ENCODE results near the gene MEGF6. TPM values are rescaled to one million over a fixed set of nuclear protein-coding genes. Genes with fewer than 3 reads are reported as not detected.

Gene MEGF6
- total RNA-seq, 1 donor from 2014 or later = 9.5 TPM

DNA sequence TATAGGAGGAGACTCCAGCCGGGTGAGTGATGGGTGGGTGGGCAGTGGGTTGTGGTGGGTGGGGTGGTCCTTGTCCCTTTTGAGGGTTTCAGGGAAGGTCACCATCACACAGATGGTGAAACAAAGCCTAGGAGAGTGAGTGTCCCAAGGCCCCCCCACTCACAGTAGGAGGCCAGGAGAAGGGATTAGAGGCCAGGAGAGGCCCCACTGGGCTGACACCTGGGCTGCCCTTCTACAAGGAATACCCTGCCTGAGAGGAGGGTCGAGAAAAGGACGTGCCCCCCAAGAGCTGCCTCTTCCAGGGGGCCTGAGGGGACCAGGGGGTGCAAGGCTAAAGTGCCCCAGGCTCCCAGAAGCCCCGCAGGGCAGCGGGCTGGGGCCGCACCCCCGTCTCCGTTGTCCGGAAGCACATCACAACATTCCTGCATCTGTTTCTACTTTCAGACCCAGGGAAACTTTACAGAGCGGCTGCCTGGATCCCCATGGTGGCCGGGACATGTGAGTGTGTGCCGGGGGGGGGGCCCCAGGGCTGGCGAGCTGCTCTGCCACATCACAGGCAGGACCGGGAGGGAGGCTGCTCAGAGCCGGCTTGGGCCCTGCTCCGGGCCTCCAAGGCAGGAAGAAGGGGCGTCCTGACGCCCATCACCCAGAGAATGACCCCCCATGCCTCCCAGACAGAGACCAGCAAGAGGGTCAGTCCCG is 88.6 kb downstream of the MEGF6 start:
- Histone ChIP-seq H3K4me1 (peaks cover 12% of the 10 kb centered on the region), H3K9me3 (replicated peaks) (no peaks in the 10 kb centered on the region), H3K27me3 (ENCODE audit: low read depth) (no peaks in the 10 kb centered on the region), H3K36me3 (no peaks in the 10 kb centered on the region), H3K27ac (replicated peaks) (no peak overlapping the region), H3K4me3 (no peak overlapping the region)
- intact Hi-C loops (cut with micrococcal nuclease) = no loop called here
- no peak for TF ChIP-seq CTCF (IDR thresholded peaks at IDR 0.05; ENCODE audit: borderline replicate concordance)
- no peak for DNase-seq

DNA sequence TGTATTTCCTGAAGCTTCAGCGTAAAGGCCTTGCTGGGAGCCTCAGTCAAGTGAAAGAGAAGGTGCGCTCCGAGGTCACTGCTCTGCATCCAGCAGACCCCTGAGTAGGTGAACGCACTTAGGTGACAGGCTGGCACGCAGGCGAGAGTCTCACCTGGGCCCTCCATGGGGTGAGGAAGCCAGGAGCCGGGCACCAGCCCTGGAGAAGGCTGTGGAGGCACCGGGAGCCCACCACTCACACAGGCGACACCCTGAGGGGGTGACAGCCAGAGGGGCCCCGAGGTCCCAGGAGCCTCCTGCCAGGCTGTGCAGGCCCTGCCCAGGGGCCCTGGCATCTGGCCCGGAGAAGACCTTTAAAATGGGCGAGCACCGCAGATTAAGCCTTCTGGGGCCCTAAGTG is 89.2 kb downstream of the MEGF6 start:
- TF ChIP-seq CTCF (IDR thresholded peaks at IDR 0.05; ENCODE audit: borderline replicate concordance) = no peak
- H3K27ac ChIP-seq (replicated peaks) = no peak overlapping the region
- DNase-seq = no peak
- H3K4me3 ChIP-seq = no peak overlapping the region
- intact Hi-C loops (cut with micrococcal nuclease) = no loop called here
- H3K36me3 ChIP-seq = no peaks in the 10 kb centered on the region
- no peaks in the 10 kb centered on the region for H3K9me3 ChIP-seq (replicated peaks)
- H3K4me1 ChIP-seq = peaks cover 12% of the 10 kb centered on the region
- no peaks in the 10 kb centered on the region for H3K27me3 ChIP-seq (ENCODE audit: low read depth)

GRCh38 chr1:3521426-3521825 is 89.9 kb downstream of the MEGF6 start:
- H3K4me1 ChIP-seq = peaks cover 7% of the 10 kb centered on the region
- intact Hi-C loops (cut with micrococcal nuclease) = no loop called here
- H3K9me3 ChIP-seq (replicated peaks) = no peaks in the 10 kb centered on the region
- no peak overlapping the region for H3K27ac ChIP-seq (replicated peaks)
- no peaks in the 10 kb centered on the region for H3K36me3 ChIP-seq
- TF ChIP-seq CTCF (IDR thresholded peaks at IDR 0.05; ENCODE audit: borderline replicate concordance) = no peak
- H3K4me3 ChIP-seq = no peak overlapping the region
- no peaks in the 10 kb centered on the region for H3K27me3 ChIP-seq (ENCODE audit: low read depth)
- no peak for DNase-seq

- no peaks in the 10 kb centered on the region for H3K9me3 ChIP-seq (replicated peaks)
- no peaks in the 10 kb centered on the region for H3K27me3 ChIP-seq (ENCODE audit: low read depth)
- H3K36me3 ChIP-seq = no peaks in the 10 kb centered on the region
- no peak overlapping the region for H3K27ac ChIP-seq (replicated peaks)
- no peak for DNase-seq
- no peak for TF ChIP-seq CTCF (IDR thresholded peaks at IDR 0.05; ENCODE audit: borderline replicate concordance)
- no peak overlapping the region for H3K4me3 ChIP-seq
- peaks cover 3% of the 10 kb centered on the region for H3K4me1 ChIP-seq
- intact Hi-C loops (cut with micrococcal nuclease) = no loop called here
Observed at GRCh38 chr1:3520419-3521378, 90.6 kb downstream of the MEGF6 start.

DNA sequence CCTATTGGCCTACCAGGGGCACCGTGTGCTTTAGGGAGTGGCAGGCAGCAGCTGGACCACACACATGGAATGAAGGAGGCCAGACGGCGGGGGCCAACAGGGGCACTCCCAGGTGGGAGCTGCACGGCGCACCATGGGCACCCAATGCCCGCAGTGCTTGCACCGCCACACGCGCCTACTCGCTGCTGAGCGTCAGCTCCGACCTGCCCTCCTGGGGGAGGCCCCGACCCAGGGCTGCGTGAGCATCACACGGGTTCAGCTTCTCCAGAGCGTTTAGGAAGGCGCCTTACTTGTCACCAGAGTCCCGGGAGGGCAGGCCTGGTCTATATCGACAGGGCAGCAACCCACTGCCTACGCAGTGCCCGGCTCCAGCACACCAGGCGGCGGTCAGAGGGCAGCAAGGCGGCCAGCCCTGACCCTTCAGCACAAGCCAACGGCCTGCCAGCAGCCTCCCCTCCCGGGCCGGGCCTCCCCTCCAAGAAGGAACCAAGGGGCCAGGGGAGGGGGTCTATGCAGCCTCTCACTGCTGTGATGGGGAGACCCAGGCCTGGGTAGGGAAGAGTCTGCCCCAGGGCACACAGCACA is 91.9 kb downstream of the MEGF6 start:
- no peak overlapping the region for H3K27ac ChIP-seq (replicated peaks)
- no peak for TF ChIP-seq CTCF (IDR thresholded peaks at IDR 0.05; ENCODE audit: borderline replicate concordance)
- no peak for DNase-seq
- H3K4me1 ChIP-seq = no peaks in the 10 kb centered on the region
- no peak overlapping the region for H3K4me3 ChIP-seq
- no peaks in the 10 kb centered on the region for H3K9me3 ChIP-seq (replicated peaks)
- H3K27me3 ChIP-seq (ENCODE audit: low read depth) = no peaks in the 10 kb centered on the region
- no peaks in the 10 kb centered on the region for H3K36me3 ChIP-seq
- intact Hi-C loops (cut with micrococcal nuclease) = no loop called here
